ENCODE measurements around the gene GNG2.

GNG2 gene

DNA sequence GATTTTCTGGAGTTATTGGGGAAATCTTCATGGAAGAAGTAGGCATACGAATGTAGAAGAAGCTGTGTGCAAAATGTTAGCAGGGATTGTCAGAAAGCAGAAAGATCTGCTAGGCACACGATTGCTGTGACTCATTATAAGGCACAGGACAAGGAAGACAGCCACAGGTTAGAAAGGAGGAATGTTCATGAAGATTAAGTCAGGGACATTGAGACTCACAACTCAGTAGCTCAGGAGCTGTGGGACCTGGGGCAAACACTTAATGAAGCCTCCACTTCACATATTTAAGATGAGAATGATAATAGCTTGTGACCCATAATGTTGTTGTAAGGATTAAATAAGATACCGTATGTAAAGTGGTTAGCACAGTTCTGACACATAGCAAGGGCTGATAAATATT lies 102.3 kb downstream of the GNG2 start:
- no peak overlapping the region for H3K27ac ChIP-seq
- TF ChIP-seq, protein P1, sequence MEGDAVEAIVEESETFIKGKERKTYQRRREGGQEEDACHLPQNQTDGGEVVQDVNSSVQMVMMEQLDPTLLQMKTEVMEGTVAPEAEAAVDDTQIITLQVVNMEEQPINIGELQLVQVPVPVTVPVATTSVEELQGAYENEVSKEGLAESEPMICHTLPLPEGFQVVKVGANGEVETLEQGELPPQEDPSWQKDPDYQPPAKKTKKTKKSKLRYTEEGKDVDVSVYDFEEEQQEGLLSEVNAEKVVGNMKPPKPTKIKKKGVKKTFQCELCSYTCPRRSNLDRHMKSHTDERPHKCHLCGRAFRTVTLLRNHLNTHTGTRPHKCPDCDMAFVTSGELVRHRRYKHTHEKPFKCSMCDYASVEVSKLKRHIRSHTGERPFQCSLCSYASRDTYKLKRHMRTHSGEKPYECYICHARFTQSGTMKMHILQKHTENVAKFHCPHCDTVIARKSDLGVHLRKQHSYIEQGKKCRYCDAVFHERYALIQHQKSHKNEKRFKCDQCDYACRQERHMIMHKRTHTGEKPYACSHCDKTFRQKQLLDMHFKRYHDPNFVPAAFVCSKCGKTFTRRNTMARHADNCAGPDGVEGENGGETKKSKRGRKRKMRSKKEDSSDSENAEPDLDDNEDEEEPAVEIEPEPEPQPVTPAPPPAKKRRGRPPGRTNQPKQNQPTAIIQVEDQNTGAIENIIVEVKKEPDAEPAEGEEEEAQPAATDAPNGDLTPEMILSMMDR (conservative IDR thresholded peaks at IDR 0.05), result no peak

DNA sequence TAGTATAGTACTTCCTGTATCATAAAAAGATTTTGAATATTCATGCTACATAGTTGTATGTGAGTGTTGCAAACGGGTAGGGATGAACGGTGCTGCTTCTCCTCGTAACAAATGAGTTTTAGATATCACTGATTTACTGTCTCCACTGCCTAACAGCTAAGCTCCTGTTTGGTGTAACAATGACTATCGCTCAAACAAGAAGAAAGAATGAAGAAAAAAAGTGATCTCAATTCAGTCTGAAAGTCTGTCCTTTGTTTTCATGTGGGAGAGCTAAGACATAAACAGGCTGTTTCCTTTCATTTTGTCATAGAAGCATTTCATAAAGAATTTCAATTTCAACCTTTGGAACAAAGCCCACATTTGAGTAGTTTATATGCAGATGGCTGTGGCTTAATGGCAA lies 102.9 kb downstream of the GNG2 start:
- TF ChIP-seq, protein P1 (conservative IDR thresholded peaks at IDR 0.05), result no peak
- no peak overlapping the region for H3K27ac ChIP-seq

DNA sequence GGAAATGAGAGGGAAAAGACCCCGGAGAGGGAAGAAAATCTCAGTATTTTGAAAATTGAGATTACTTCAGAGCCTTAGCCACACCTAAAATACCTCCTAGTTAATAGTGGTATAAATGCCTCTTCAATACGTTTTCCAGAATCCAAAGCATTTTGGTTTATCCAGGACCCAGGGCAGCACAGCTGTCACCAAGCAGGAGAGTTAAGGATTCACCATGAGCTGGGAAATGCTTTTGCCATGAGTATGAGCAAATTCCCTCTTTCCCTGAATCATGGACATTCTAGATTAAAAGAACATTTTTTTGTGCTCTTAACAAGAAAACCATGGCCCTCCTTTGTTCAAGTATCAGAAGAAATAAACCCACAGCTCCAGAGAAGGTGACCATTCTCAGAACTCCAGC lies 107.1 kb downstream of the GNG2 start:
- TF ChIP-seq, protein P1 (conservative IDR thresholded peaks at IDR 0.05), result no peak

DNA sequence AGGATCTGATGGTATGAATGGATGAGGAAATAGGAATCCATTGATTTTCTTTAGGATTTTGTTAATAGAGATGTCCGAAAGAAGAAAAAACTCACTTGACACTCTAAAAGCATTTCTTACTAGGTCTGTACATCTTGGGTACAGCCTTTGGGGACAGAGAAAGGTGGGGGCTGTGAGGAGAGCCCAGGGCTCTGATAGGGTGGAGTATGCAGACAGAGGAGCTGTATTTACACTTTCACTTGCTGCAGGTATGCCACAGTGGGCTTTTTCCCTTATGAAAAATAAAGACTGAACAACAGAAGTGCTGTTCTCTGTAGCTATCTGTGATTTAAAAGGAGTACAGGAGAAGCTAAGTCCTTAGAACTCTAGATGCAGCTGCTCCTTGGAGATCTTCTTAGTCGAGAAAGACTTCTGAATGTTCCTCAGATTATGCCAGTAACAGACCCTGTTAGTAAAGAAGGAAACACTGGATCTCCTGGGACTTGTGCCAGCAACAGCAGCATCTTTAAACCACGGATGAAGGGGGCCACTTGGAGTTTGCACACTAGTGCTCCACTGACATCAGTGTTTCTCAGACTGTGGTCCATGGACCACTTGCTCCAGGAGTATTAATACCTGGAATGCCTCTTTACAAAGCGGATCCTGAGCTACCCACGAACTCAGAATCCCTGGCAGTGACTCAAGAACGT lies 109.6 kb downstream of the GNG2 start:
- no peak overlapping the region for H3K27ac ChIP-seq
- TF ChIP-seq, protein P1 (conservative IDR thresholded peaks at IDR 0.05), result no peak

More for the DNA sequence above, 107.1 kb downstream of the GNG2 start:
- H3K27ac ChIP-seq, result no peak overlapping the region

DNA sequence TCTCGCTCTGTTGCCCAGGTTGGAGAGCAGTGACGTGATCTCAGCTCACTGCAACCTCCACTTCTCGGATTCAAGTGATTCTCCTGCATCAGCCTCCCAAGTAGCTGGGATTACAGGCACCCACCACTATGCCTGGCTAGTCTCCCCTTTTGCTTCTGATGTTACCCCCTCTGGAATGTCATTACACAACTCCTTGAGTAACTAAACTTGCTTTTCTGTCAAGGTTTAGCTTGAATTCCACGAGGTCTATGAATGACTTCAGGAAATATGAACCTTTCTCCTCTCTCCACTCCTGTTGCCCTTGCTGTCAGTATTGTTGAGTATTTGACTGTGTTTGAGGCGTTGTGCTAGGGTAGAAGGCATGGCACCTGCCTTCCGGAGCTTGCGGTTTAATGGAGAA lies 112.2 kb downstream of the GNG2 start:
- TF ChIP-seq, protein P1 (conservative IDR thresholded peaks at IDR 0.05), result no peak
- H3K27ac ChIP-seq, result no peak overlapping the region

DNA sequence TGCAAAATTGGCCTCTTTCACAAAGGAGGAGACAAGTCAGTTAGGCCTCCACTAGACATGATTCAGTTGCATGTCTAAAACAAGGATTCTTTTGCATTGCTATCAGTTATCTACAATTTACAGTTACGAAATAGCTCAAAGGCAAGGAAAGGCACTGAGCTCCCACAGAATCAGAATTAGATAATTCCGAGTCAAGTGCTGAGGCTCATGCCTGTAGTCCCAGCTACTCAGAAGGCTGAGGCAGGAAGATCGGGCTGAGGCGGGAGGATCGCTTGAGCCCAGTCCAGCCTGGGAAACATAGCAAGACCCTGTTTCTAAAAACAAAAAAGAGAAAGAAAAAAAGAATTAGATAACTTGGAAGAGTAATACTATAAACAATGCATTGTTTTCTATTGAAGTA lies 116.7 kb downstream of the GNG2 start:
- TF ChIP-seq, protein P1 (conservative IDR thresholded peaks at IDR 0.05), result no peak
- H3K27ac ChIP-seq, result no peak overlapping the region

DNA sequence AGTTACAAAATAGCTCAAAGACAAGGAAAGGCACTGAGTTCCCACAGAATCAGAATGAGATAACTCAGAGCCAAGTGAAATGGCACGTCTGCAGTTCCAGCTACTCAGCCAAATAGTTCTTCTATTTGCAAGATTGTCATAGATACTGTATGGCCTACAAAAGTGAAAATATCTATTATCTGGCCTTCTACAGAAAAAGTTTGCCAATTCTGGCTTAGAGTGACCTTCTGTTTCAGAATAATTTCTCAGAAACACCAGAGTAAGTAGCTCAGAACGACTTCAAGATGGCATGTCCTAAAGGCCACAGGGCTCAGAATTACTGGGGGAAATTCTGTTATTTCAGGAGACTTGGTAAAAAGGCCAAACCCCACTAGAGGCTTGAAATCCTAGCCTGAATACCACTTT lies 118.3 kb downstream of the GNG2 start:
- TF ChIP-seq, protein P1 (conservative IDR thresholded peaks at IDR 0.05), result no peak
- no peak overlapping the region for H3K27ac ChIP-seq

Data from VCaP (cell line).